PFSK-1 (cell line): ENCODE measurements around the gene KSR2.

ENCODE experiments used
- POLR2AphosphoS5 ChIP-seq: IDR thresholded peaks from 2 replicates; pipeline ENCODE4 v1.6.1; 2012; ENCODE audit warnings: low read depth, mild to moderate bottlenecking, control low read depth, low read length, moderate library complexity
- TF ChIP-seq, protein P1 (sequence below), 2 experiments: IDR thresholded peaks; 2 replicates each; pipeline versions ENCODE4 v1.6.1 to v1.8.0; 2011 to 2012; ENCODE audit warnings: low read depth in 2 of 2, low read length in 2 of 2, control low read depth in 1 of 2, inconsistent platforms in 1 of 2, mild to moderate bottlenecking in 1 of 2, moderate library complexity in 1 of 2; ENCODE audit not compliant: insufficient read depth in 1 of 2

GRCh38 chr12:117749431-117749830 is 219.4 kb downstream of the KSR2 start:
- TF ChIP-seq, protein P1, sequence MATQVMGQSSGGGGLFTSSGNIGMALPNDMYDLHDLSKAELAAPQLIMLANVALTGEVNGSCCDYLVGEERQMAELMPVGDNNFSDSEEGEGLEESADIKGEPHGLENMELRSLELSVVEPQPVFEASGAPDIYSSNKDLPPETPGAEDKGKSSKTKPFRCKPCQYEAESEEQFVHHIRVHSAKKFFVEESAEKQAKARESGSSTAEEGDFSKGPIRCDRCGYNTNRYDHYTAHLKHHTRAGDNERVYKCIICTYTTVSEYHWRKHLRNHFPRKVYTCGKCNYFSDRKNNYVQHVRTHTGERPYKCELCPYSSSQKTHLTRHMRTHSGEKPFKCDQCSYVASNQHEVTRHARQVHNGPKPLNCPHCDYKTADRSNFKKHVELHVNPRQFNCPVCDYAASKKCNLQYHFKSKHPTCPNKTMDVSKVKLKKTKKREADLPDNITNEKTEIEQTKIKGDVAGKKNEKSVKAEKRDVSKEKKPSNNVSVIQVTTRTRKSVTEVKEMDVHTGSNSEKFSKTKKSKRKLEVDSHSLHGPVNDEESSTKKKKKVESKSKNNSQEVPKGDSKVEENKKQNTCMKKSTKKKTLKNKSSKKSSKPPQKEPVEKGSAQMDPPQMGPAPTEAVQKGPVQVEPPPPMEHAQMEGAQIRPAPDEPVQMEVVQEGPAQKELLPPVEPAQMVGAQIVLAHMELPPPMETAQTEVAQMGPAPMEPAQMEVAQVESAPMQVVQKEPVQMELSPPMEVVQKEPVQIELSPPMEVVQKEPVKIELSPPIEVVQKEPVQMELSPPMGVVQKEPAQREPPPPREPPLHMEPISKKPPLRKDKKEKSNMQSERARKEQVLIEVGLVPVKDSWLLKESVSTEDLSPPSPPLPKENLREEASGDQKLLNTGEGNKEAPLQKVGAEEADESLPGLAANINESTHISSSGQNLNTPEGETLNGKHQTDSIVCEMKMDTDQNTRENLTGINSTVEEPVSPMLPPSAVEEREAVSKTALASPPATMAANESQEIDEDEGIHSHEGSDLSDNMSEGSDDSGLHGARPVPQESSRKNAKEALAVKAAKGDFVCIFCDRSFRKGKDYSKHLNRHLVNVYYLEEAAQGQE (IDR thresholded peaks at IDR 0.05; ENCODE audit: insufficient read depth in 1 of 2, low read depth in 2 of 2, low read length in 2 of 2), result no peak
- no peak for TF ChIP-seq POLR2AphosphoS5
